HepG2 (cell line): ENCODE results near the gene PDE4C. TPM values are rescaled to one million over a fixed set of nuclear protein-coding genes. Genes with fewer than 3 reads are reported as not detected.

Experiments
- ELF3 ChIP-seq: IDR thresholded peaks from 2 replicates; pipeline ENCODE4 v1.6.1; 2016; ENCODE audit warnings: missing genetic modification reagents, missing compliant biosample characterization
- NCOR1 ChIP-seq: fragments of 200-600 bp; sonication (generic); IDR thresholded peaks from 2 replicates; pipeline ENCODE4 v1.7.0; 2017; ENCODE audit warnings: antibody characterized with exemption, low read length, borderline replicate concordance
- PHF21A ChIP-seq: sonication (generic); formaldehyde crosslinking; IDR thresholded peaks from 2 replicates; pipeline ENCODE4 v1.5.0; 2020; ENCODE audit warnings: mild to moderate bottlenecking, missing genetic modification reagents
- SP4 ChIP-seq: sonication (generic); formaldehyde crosslinking; IDR thresholded peaks from 2 replicates; pipeline ENCODE4 v1.8.1; 2023; ENCODE audit warnings: mild to moderate bottlenecking, missing genetic modification reagents
- ZNF577 ChIP-seq: sonication (generic); formaldehyde crosslinking; IDR thresholded peaks from 2 replicates; pipeline ENCODE4 v1.4.0; 2020; ENCODE audit warnings: mild to moderate bottlenecking, low read depth, missing genetic modification reagents, borderline replicate concordance
- ZNF781 ChIP-seq: sonication (generic); formaldehyde crosslinking; IDR thresholded peaks from 2 replicates; pipeline ENCODE4 v1.5.1; 2020; ENCODE audit warnings: borderline replicate concordance, mild to moderate bottlenecking, missing genetic modification reagents; ENCODE audit errors: not compliant biosample characterization
- polyA plus RNA-seq, 8 experiments: library from polyadenylated mRNA; depleted of rRNA in 3 of 8; stranded (reverse) in 7 of 8; unstranded in 1 of 8; fragments of >200 nt; fragmentation: Illumina TruSeq in 4 of 8; extraction: Trizol in 4 of 8; gene quantifications; 2 replicates each; pipeline versions ENCODE4 v1.2.1 to v1.2.3, GENCODE V29; 2011 to 2016; ENCODE audit warnings: low read depth in 4 of 8, missing spikeins in 1 of 8, mixed read lengths in 1 of 8; ENCODE audit not compliant: insufficient read depth in 1 of 8
- total RNA-seq, 5 experiments: library from RNA; depleted of rRNA; stranded (reverse); fragments of >200 nt; fragmentation: Illumina TruSeq; extraction: Trizol; gene quantifications; 2 replicates each; pipeline ENCODE4 v1.2.3, GENCODE V29; 2016; ENCODE audit warnings: low read depth in 1 of 5
- TF ChIP-seq, protein P1 (sequence below): sonication (generic); formaldehyde crosslinking; IDR thresholded peaks from 2 replicates; pipeline ENCODE4 v1.4.0; 2020; ENCODE audit warnings: mild to moderate bottlenecking, low read depth, missing genetic modification reagents
- TF ChIP-seq, protein P2 (sequence below): sonication (generic); formaldehyde crosslinking; IDR thresholded peaks from 2 replicates; pipeline ENCODE4 v1.4.0; 2020; ENCODE audit warnings: low read depth, missing genetic modification reagents
- TF ChIP-seq, protein P3 (sequence below): sonication (generic); formaldehyde crosslinking; IDR thresholded peaks from 2 replicates; pipeline ENCODE4 v1.4.0; 2020; ENCODE audit warnings: missing genetic modification reagents, borderline replicate concordance

Gene PDE4C
- total and polyA plus RNA-seq, 2 of the 13 experiments (the other 11 are each of a cell fraction or from before 2014, with no cell fraction given), result 1.4 to 14.0 TPM

DNA sequence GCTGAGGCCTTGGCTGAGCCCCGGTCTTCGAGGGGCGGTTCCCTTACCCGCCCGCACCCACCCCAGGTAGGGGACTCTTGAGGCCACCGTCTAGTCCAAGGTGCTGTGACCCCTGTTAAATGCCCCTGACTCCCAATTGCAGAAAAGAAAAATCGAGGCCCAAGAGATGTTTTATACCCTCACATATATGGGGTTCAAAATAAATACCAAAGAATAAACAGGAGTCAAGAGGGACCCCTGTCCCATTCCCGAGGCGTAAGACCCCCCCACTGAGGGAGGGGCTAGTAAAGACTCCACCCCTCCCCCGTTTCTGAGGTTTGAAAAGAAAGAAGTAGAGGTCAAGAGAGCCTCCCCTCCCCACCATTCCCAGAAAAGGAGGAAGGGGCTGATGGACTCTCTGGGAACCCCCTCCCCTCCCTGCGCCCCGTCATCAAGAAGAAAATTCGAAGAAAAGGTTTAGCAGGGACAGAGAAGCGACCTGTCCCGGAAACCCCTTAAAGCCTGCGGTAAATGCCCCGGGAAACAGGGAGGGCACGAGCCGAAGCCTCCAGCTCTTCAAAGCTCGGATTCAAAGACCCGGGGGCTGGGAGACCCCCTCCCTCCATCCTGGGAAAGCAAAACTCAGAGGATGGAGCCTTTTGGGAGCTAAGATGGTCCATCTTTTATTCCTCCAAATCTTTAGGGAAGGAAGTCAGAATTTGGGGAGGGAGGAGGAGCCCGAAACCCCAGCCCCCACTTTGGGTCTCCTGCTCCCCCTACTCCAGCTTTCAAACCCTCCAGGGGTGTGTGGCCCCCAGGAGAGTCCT, 21.6 kb downstream of the PDE4C start (continued):
- TF ChIP-seq PHF21A (CRISPR knock-in tag) (peak; percentile 8; the same call in 1 of the 2 replicates), ZNF577 (CRISPR knock-in tag) (no peak), ZNF781 (CRISPR knock-in tag) (no peak), NCOR1 (peak; percentile 18; the same call in 1 of the 2 replicates), SP4 (CRISPR knock-in tag) (peak; percentile 20; the same call in 1 of the 2 replicates), ELF3 (CRISPR knock-in tag) (0 out of 2 replicates have a peak, but pooled peaks have one; percentile 9)
- TF ChIP-seq, protein P1, sequence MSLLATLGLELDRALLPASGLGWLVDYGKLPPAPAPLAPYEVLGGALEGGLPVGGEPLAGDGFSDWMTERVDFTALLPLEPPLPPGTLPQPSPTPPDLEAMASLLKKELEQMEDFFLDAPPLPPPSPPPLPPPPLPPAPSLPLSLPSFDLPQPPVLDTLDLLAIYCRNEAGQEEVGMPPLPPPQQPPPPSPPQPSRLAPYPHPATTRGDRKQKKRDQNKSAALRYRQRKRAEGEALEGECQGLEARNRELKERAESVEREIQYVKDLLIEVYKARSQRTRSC (CRISPR knock-in tag), result no peak
- TF ChIP-seq, protein P2, sequence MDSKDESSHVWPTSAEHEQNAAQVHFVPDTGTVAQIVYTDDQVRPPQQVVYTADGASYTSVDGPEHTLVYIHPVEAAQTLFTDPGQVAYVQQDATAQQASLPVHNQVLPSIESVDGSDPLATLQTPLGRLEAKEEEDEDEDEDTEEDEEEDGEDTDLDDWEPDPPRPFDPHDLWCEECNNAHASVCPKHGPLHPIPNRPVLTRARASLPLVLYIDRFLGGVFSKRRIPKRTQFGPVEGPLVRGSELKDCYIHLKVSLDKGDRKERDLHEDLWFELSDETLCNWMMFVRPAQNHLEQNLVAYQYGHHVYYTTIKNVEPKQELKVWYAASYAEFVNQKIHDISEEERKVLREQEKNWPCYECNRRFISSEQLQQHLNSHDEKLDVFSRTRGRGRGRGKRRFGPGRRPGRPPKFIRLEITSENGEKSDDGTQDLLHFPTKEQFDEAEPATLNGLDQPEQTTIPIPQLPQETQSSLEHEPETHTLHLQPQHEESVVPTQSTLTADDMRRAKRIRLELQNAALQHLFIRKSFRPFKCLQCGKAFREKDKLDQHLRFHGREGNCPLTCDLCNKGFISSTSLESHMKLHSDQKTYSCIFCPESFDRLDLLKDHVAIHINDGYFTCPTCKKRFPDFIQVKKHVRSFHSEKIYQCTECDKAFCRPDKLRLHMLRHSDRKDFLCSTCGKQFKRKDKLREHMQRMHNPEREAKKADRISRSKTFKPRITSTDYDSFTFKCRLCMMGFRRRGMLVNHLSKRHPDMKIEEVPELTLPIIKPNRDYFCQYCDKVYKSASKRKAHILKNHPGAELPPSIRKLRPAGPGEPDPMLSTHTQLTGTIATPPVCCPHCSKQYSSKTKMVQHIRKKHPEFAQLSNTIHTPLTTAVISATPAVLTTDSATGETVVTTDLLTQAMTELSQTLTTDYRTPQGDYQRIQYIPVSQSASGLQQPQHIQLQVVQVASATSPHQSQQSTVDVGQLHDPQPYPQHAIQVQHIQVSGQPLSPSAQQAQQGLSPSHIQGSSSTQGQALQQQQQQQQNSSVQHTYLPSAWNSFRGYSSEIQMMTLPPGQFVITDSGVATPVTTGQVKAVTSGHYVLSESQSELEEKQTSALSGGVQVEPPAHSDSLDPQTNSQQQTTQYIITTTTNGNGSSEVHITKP (CRISPR knock-in tag), result peak; percentile 96
- TF ChIP-seq, protein P3, sequence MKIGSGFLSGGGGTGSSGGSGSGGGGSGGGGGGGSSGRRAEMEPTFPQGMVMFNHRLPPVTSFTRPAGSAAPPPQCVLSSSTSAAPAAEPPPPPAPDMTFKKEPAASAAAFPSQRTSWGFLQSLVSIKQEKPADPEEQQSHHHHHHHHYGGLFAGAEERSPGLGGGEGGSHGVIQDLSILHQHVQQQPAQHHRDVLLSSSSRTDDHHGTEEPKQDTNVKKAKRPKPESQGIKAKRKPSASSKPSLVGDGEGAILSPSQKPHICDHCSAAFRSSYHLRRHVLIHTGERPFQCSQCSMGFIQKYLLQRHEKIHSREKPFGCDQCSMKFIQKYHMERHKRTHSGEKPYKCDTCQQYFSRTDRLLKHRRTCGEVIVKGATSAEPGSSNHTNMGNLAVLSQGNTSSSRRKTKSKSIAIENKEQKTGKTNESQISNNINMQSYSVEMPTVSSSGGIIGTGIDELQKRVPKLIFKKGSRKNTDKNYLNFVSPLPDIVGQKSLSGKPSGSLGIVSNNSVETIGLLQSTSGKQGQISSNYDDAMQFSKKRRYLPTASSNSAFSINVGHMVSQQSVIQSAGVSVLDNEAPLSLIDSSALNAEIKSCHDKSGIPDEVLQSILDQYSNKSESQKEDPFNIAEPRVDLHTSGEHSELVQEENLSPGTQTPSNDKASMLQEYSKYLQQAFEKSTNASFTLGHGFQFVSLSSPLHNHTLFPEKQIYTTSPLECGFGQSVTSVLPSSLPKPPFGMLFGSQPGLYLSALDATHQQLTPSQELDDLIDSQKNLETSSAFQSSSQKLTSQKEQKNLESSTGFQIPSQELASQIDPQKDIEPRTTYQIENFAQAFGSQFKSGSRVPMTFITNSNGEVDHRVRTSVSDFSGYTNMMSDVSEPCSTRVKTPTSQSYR (CRISPR knock-in tag), result no peak
